C4-2B (cell line): ENCODE measurements around the gene VSTM2L.

Experiments used
- CTCF ChIP-seq: fragments of 450-650 bp; conservative IDR thresholded peaks from 2 replicates; pipeline ENCODE4 v1.5.1; 2017; ENCODE audit warnings: mild to moderate bottlenecking
- ZFX ChIP-seq: fragments of 450-650 bp; IDR thresholded peaks from 2 replicates; pipeline ENCODE4 v1.6.1; 2017

DNA sequence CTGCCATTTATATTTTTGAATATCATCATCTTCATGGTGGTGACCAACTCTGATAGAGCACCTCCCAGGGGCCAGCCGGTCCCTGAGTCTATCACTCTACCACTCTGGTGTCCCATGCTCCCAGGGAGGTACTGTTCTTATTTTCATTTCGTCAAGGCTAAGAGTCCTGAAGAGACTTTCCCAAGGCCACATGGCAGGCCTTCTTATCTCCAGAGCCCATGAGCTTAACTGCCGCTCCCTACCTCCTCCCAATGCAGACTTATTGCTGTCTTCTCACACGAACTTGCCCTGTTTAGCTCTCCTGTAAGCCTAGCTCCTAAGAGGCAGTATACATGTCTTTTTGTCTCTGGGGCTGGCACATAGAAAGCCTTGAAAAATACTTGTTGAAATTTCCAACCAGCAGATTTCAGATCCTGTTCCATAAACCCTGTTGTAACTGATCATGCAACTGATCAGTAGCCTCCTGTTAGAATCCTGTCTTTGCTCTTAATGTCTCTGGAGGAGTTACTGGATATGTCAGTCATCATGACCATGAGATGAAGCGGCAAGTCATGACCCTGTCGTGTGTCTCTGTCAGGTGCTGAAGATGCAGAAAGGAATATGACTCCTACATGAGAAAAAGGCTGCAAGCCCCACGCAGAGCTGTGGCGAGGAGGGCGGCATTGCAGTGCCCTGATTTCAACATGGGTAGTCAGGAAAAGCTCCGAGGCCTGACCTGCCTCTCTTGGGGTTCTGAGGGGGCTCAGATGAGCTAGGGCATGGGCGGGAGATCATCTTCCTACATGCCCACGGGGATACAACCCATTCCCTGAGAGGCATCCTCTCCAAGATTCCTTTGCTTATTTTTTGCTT, 70.4 kb downstream of the VSTM2L start:
- TF ChIP-seq CTCF (no peak), ZFX (no peak)
